ENCODE results near the gene SCLT1. TPM values are rescaled to one million over a fixed set of nuclear protein-coding genes. Genes with fewer than 3 reads are reported as not detected.

Gene SCLT1
- total RNA-seq, 1 experiment from 2014 or later: 12.5 TPM

DNA sequence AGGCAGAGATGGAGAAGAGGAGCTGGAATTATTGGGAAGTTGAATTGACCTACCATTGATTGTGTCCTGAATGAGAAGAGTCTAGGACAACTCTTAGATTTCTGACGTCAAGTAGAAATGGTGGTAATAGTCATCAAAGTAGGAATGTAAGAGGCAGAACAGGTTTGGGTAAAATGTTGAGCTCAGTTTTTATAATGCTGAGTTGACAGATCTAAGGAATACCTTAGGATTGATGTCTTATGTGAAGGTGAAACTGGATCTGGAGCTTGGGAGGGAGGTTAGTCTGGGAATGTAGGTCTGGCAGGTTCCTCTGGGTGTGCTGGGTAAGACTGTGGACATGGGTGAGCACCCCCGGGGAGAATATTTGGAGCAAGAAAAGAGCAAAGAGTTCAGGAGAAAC, 251.9 kb downstream of the SCLT1 start:
- DNase-seq (ENCODE audit: low spot score): no peak

GRCh38 chr4:128840711-128841318, 252.5 kb downstream of the SCLT1 start:
- no peak for DNase-seq (ENCODE audit: low spot score)

DNA sequence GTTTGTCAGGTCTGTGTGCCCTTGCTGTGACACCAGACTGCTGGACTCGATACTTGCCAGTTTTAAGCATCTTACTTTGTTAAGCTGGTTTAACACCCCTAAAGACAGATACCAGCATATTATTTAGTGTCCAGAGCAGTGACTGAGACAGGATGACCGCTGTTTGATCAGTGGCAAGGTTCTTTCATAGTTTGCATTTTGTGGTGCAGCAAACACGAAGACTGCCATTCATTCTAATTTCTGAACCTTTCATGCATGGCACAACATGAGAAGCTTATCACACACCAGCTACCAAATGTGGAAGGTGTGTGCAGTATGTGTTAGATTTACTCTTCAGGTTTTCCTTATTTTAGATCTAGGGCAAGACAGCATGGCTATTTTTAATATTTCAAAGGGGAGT, 255.7 kb downstream of the SCLT1 start:
- DNase-seq (ENCODE audit: low spot score): no peak

DNA sequence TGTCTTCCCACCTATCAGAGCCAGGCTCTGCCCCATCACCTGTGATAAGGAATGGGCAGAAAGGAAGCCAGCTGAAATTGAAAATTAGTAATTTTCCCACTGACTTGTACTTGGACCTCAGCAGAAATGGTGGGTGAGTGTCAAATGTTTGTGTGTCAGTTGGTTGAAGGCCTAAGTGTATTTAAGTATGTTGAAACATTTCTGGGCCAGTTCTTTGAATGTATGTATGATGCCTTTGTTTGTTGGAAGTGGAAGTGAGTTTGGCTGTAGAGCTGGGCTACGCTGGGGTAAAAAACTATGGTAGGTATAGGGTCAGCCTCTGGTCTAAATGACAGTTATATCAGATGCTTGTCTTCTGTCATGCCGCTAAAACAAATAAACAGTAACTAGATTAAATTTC, 256.1 kb downstream of the SCLT1 start:
- no peak for DNase-seq (ENCODE audit: low spot score)

DNA sequence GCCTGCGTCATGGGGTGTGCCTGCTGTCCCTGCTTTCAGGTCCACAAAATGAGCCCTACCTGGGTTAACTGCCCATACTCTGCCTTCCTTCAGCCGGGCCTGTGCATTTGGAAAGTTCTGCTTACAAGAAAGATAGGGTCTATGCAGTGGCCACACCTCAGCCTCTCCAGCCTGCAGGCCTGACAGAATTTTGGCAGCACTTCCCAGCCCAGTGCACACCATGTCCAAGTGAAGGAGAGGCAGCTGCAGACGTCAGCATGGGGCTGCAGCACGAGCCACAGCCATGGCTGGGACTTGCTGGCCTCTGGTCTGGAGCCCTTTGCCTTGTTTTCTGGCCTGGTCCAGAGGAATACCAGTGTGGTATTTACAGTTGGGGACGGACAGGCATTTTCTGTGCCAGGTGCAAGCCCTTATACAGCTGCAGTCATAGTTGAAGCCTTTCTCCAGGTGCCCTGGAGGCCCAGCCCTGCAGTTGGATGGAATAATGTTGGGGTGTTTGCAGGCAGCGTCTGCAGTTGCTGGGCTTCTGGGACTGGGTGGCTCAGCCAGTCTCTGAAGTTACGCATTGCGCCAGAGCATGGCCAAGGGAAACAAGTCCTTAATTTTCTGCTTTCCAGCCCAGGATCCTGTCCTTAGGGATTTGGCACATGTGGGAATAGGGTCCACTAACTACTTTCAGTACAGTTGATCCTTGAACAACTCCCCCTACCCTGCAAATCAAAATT, 257.7 kb downstream of the SCLT1 start:
- DNase-seq (ENCODE audit: low spot score): no peak

Small RNA genes lying within 50 kb of the gene (small RNA-seq; reads per million reads assigned to genes)
- gene AC093826.2: not detected

Other genes with a start within 250 kb of the SCLT1 start
- gene C4orf33, start 2.6 kb upstream of the SCLT1 start, total RNA-seq (2014; rRNA removed; shearing (Covaris generic)): 3.3 and 3.7 TPM in 2 replicates